GM12801 (cell line): Measurements from ENCODE around the gene CNTNAP2.

Experiments used
- TF ChIP-seq, protein P1 (sequence below): IDR thresholded peaks from one replicate; pipeline ENCODE4 v1.5.1; 2011; ENCODE audit warnings: control low read depth; ENCODE audit not compliant: insufficient read length; ENCODE audit errors: extremely low read depth

Gene CNTNAP2

DNA sequence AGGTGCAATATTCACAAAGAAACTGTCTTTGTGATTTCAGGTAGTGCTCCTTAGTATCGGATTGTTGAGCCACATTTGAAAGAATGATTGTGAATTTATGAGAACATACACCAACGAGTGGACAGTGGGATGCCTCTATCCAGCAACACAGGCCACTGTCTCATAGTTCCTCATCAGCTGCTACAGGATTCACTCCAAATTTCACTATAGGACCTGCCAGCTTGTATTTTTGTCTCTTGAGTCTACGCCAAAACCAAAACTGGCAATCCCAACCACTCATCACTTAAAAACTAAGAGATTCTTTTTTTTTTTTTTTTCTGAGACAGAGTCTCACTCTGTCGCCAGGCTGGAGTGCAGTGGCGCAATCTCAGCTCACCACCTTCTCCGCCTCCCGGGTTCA, 964.5 kb downstream of the CNTNAP2 start:
- TF ChIP-seq, protein P1, sequence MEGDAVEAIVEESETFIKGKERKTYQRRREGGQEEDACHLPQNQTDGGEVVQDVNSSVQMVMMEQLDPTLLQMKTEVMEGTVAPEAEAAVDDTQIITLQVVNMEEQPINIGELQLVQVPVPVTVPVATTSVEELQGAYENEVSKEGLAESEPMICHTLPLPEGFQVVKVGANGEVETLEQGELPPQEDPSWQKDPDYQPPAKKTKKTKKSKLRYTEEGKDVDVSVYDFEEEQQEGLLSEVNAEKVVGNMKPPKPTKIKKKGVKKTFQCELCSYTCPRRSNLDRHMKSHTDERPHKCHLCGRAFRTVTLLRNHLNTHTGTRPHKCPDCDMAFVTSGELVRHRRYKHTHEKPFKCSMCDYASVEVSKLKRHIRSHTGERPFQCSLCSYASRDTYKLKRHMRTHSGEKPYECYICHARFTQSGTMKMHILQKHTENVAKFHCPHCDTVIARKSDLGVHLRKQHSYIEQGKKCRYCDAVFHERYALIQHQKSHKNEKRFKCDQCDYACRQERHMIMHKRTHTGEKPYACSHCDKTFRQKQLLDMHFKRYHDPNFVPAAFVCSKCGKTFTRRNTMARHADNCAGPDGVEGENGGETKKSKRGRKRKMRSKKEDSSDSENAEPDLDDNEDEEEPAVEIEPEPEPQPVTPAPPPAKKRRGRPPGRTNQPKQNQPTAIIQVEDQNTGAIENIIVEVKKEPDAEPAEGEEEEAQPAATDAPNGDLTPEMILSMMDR: no peak

DNA sequence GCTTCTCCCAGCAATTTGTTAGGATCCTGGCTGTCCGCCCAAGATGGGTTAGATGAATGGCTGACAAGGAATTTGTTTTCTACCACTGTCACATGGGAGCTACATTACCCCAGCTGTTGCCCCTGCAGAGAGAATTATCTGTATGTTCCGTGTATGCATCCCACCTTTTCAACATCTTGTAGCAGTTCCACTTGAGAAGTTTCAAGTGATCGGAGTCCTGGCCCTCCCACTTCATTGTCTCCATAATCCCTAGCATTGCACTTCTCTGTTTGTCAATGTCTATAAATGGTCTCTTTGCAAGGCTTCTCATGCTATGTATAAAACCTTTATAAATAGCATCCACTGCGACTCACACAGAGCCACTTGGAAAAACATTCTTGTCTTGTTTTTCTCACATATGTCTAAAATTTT, 972.5 kb downstream of the CNTNAP2 start:
- TF ChIP-seq, protein P1: no peak

DNA sequence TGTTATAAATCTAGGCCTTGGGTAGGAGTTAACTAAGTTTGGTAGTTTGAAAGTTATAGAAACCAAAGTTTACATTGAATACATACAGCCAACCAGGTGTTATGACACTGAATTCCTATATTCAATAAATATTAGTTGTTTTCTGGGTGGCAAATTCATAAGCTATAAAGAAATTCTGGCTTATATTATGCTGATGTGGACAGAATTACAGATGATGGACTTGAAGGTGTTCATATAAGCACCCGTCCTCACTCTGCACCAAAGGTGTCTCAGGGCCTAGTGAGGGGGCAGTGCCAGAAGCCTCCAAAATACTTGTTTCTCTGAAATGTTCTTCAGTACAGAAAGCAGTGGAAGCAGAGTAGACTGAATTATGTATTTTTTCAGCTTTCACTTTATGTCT, 973.0 kb downstream of the CNTNAP2 start:
- TF ChIP-seq, protein P1: no peak

DNA sequence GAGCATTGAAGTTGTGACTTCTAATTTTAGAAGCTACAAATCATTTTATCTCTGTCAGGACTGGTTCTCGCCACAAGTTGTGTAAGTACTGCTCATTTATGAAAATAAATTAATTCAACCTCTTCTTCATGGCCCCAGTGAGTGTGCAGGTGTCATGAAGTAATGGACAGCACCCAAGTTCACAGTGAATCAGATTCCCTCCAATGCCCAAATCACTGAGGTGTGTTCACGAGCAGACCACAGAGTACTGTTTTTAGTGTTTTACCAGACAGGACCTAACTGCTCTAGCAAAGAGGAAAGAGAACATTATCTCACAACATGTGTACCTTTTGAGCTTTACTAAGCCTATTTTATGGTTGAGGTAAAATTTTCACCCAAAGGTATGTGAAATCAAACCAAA, 980.0 kb downstream of the CNTNAP2 start:
- TF ChIP-seq, protein P1: no peak

DNA sequence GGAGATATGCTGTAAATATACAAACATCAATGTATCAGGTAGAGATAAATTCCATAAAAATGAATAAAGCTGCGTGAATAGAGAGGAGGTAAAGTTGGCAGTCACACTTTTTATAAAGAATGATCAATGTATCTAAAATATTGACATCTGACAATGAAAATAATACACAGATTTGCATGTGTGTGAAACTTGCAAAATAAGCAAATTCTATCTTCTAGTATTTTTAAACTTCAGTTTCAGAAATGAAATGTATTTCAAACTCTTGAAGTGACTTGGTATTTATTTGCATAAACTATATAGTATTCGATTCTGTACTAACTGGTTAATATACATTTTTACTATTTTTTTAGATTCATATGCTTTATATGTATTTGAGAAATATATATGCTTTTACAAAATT, 986.6 kb downstream of the CNTNAP2 start:
- TF ChIP-seq, protein P1: no peak

DNA sequence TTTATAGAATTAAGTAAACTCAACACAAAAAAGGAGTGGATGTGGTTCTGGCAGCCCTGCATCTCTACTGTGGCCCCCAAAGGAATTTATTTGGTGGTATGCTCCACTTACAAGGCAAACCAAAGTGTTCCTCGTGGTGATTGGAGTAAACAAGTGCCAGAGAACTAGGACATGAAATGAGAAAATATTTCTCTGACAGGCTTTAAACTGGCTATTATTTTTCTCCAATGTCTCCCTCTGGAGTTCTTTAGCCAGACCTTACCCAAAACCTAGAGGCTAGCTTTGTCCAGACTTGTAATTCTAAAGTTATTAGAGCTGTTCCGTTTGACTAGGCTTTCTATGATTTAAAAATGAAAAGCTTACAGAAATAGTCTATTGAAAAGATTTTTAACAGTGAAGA, 990.1 kb downstream of the CNTNAP2 start:
- TF ChIP-seq, protein P1: no peak

DNA sequence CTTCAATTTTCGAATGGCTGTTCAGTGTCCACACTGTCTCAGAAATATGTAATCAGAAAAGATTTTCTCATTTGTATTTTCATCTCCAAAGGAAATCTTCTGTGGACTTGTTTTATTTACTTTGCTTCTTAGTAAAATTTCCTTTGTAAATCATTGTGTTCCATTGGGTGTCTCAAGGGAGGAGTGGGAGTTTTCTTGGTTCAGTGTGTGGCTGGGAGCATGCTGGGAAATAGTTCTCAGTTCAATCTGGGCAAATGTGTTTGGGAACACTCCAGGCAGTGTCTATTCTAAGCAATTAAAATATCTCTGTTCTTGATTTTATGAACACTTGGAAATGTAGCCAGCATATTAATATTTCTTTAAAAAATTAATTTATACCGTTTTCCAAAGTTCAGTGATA, 1019.8 kb downstream of the CNTNAP2 start:
- TF ChIP-seq, protein P1: no peak

DNA sequence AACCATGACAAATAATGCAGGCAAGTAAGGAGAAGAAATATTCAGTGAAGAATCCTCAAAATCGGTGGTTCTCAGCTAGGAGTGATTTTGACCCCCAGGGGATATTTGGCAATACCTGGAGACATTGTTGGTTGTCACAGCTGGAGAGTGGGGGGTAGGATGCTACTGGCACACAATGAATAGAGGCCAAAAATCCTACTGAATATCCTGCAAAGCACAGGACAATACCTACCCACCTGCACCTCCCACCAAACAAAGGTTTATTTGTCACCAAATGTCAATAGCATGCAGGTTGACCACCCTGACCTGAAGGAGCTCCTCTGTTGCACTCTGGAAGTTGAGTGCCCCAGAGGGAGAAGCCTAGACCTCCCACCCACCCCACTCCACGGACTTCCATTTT, 1028.6 kb downstream of the CNTNAP2 start:
- TF ChIP-seq, protein P1: no peak
